Pancreas (tissue), 10 donors: Measurements from ENCODE around the gene ZC2HC1C. TPM values are rescaled to one million over a fixed set of nuclear protein-coding genes. Genes with fewer than 3 reads are reported as not detected.

Source experiments
- ATAC-seq, 4 donors: fragments of 200-7000 bp; cut with Tn5 transposase; one replicate each; pipeline versions ENCODE4 v1.8.0 to v1.9.1; 2020; ENCODE audit warnings: mild to moderate bottlenecking in 4 of 4, moderate library complexity in 4 of 4
- DNase-seq, 6 donors: peaks; one replicate each; pipeline ENCODE4 v3.0.0-alpha.2; 2020
- FAIRE-seq: peaks from 2 replicates; lab custom pipeline; 2012; peaks lifted over from hg19 to GRCh38; lab: Jason Lieb, UNC
- H3K27ac ChIP-seq, 4 donors: fragments of 200-600 bp; sonication (generic); 1 replicate in 3 of 4; 2 replicates in 1 of 4; pipeline versions ENCODE4 v1.5.0 to v1.8.0; 2020
- H3K27me3 ChIP-seq, 4 donors: fragments of 200-600 bp; one replicate each; pipeline ENCODE4 v1.8.0; 2021
- H3K36me3 ChIP-seq, 3 donors: fragments of 200-600 bp; sonication (generic) in 1 of 3; one replicate each; pipeline versions ENCODE4 v1.5.0 to v1.8.0; 2020 to 2021
- H3K4me1 ChIP-seq, 3 donors: fragments of 200-600 bp; one replicate each; pipeline ENCODE4 v1.8.0; 2021
- H3K4me3 ChIP-seq, 4 donors: fragments of 200-600 bp; sonication (generic) in 2 of 4; one replicate each; pipeline versions ENCODE4 v1.5.0 to v1.8.0; 2020 to 2021
- H3K9me3 ChIP-seq, 4 donors: fragments of 200-600 bp; one replicate each; pipeline ENCODE4 v1.8.0; 2021
- WGBS, 2 donors: extraction: QIAGEN DNeasy Blood & Tissue Kit; methylation state at CpG; one replicate each; pipeline ENCODE4 v1.1.7; 2013; 5-methylcytosine and 5-hydroxymethylcytosine counted together
- intact Hi-C, 3 donors: fragments of 100-400 bp; cut with DNase I; formaldehyde crosslinking; loops; one replicate each; pipeline versions ENCODE4 v1.11.1 to v1.14.2; 2022
- polyA plus RNA-seq, 2 donors: library from polyadenylated mRNA; stranded (reverse); fragments of 200-250 nt; gene quantifications; one replicate each; pipeline ENCODE4 v1.2.3, GENCODE V29; 2013
- total RNA-seq, 6 donors: library from RNA; stranded (reverse); fragmentation: NEBNext Ultra II Directional in 4 of 6; extraction: Animal tissue kit (Norgen Biotek cat#: 25700) in 4 of 6; gene quantifications; one replicate each; pipeline versions ENCODE4 v1.2.1 to v1.2.4, GENCODE V29; 2021 to 2023
- TF ChIP-seq, protein P1 (sequence below), 4 donors: fragments of 200-600 bp; sonication (generic) in 3 of 4; IDR thresholded peaks; one replicate each; pipeline versions ENCODE4 v1.5.0 to v1.8.0; 2021; ENCODE audit warnings: antibody characterized with exemption in 4 of 4
- donor health status: healthy with polysubstance abuse.
- donor health status: DM: no; HTN: no; CAD: no; lungs with moderate emphysema.
- donor health status: DM: no; HTN: no; CAD: no.
- donor health status: control.
- donor health status: control.
- donor health status: Bipolar disorder and iron deficiency.
- donor health status: DM: yes; HTN: yes; CAD: no.
- donor health status: DM: no; HTN: no; CAD: no.
- donor health status: DM: no; HTN: no; CAD: no.
- donor health status: DM: yes; HTN: yes; CAD: no.

The ZC2HC1C gene, protein sequence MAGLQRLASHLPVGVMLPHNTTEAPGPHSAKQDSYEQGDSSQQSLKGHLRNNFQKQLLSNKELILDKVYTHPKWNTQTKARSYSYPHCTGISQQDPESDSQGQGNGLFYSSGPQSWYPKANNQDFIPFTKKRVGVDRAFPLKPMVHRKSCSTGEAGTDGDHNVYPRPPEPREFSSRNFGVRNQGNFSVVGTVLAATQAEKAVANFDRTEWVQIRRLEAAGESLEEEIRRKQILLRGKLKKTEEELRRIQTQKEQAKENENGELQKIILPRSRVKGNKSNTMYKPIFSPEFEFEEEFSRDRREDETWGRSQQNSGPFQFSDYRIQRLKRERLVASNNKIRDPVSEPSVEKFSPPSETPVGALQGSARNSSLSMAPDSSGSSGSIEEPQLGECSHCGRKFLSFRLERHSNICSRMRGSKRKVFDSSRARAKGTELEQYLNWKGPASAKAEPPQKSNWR
- total RNA-seq (1 to 10 TPM; 2.6 to 7.0 (median 3.6) TPM), polyA plus RNA-seq (10 to 100 TPM; 11.9 to 12.1 TPM)

DNA sequence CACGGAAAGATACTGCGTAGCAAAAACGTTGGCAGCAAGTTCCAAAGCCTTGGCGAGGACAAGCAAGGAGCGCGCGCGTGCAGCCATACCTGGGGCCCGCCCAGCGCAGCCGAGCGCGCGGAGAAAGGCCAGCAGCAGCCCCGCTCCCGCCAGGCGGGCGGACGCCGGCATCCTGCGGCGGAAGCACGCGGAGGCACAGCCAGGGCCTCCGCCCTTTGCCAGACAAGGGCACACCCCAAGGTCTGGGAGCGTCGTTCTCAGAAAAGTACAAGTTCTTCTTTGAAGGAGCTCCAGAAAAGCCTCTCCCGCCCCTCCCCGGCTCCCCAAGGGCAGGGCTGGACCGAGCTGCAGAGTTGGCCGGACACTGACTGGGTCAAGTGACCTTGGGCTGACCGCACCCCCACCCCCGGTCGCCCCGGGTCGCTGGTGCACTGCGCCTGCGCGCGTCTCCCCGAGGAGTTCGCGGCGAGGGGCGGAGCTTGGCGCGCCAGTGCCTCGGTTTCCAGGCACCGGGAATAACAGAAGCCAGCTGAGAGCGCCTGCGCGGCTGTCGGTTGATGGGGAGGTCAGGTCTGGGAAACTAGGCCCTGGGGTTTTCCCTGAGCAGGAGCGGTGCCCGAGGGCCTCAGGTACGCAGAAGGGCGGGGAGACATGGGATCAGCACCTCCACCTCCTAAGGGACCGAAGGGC, at the start of gene ZC2HC1C:
Gene ZC2HC1C, plus strand, starts transcription at position 521 of the 690 bp plus-strand sequence. CDS start 933 bp downstream, outside the sequence.
- Histone ChIP-seq H3K27ac (peak within 1 kb of the TSS; percentile 71 to 96 (median 92)), H3K27me3 (no peaks in the 10 kb centered on the region), H3K9me3 (no peaks in the 10 kb centered on the region), H3K4me1 (peaks cover 9 to 18% (median 10%) of the 10 kb centered on the region in 3 donors), H3K4me3 (peak within 1 kb of the TSS; percentile 13 to 62 (median 48)), H3K36me3 (no peaks in the 10 kb centered on the region)
- DNase-seq (peak; percentile 96 to 99 (median 98)), FAIRE-seq (no peak), ATAC-seq (peak; percentile 91 to 96 (median 93))
- TF ChIP-seq, protein P1, sequence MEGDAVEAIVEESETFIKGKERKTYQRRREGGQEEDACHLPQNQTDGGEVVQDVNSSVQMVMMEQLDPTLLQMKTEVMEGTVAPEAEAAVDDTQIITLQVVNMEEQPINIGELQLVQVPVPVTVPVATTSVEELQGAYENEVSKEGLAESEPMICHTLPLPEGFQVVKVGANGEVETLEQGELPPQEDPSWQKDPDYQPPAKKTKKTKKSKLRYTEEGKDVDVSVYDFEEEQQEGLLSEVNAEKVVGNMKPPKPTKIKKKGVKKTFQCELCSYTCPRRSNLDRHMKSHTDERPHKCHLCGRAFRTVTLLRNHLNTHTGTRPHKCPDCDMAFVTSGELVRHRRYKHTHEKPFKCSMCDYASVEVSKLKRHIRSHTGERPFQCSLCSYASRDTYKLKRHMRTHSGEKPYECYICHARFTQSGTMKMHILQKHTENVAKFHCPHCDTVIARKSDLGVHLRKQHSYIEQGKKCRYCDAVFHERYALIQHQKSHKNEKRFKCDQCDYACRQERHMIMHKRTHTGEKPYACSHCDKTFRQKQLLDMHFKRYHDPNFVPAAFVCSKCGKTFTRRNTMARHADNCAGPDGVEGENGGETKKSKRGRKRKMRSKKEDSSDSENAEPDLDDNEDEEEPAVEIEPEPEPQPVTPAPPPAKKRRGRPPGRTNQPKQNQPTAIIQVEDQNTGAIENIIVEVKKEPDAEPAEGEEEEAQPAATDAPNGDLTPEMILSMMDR (IDR thresholded peaks at IDR 0.05), result no peak
- WGBS, 2 donors, result 0 to 1% methylated on average over 56 to 58 of the region's 58 CpGs
- intact Hi-C loops, result no loop called here

DNA sequence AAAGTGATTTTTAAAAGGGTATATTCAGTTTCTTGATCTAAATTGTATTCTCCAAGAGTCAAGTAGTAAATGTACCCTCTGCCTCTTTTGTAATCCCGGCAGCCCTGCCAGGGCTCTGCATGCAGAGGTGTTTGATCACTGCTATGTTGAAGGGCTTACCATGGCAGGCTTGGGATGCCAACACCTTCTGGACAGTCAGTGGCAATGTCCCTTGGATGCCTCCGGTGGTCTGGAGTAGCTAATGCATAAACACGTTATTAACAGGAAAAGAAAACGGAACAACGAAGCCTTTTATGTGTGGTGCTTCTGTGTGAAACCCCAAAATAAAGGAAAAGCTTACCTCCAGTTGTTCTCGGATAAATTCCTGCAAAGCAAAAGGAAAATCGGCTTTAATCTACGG, 46.8 kb upstream of the ZC2HC1C start:
- peaks cover 0 to 18% (median 3%) of the 10 kb centered on the region in 3 donors for H3K36me3 ChIP-seq
- WGBS, 2 donors, result 79 to 84% methylated on average over 8 of the region's 8 CpGs
- DNase-seq (no peak), ATAC-seq (peak in 1 of 4 donors; percentile 42), FAIRE-seq (no peak)
- intact Hi-C loops, result no loop called here
- TF ChIP-seq, protein P1 (IDR thresholded peaks at IDR 0.05), result no peak
- peaks cover 8 to 16% (median 8%) of the 10 kb centered on the region in 3 donors for H3K4me1 ChIP-seq
- no peaks in the 10 kb centered on the region for H3K9me3 ChIP-seq
- H3K4me3 ChIP-seq, result no peak overlapping the region
- no peaks in the 10 kb centered on the region for H3K27me3 ChIP-seq
- H3K27ac ChIP-seq, result no peak overlapping the region

DNA sequence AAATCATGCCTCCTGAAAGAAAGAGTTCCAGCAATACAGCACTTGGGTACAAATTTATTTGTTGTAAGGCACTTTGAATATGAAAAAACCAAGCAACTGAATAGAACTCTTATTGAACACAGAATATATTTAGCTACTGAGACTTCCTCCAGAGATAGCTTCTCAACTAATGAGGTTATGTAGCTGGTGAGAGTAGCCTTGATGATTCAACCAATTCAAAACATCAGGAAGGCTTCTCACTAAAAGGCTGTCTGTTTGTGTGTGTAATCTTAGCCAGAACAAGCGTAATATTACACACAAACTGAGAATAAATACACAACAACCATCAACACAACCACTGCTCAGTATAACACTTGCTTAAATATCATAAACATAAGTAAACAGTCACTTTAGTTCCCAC, 46.3 kb upstream of the ZC2HC1C start:
- WGBS, 2 donors, result 86 to 92% methylated on average over 1 of the region's 1 CpG
- Histone ChIP-seq H3K4me3 (no peak overlapping the region), H3K9me3 (no peaks in the 10 kb centered on the region), H3K27me3 (no peaks in the 10 kb centered on the region), H3K4me1 (peaks cover 4 to 14% (median 8%) of the 10 kb centered on the region in 3 donors), H3K36me3 (peaks cover 0 to 16% (median 3%) of the 10 kb centered on the region in 3 donors), H3K27ac (no peak overlapping the region)
- TF ChIP-seq, protein P1 (IDR thresholded peaks at IDR 0.05), result no peak
- intact Hi-C loops, result no loop called here
- DNase-seq (no peak), FAIRE-seq (no peak), ATAC-seq (no peak)

DNA sequence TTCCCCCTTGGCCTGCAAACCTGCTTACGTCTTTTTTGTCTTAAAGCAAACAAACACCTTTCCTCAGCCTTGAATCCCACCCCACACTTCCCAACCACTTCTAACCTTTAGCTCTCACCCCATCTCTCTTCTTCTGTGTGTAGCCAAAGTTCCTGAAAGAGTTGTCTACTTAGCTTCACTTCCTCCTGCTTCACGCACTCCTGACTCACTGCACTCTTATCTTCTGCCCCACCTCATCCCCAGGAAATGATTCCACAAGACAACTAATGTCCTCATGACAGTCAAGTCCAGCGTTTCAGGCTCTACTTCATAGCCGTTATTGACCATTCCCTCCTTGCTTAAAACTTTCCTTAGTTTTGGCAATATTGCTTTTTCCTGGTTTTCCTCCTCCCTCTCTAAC, 44.4 kb upstream of the ZC2HC1C start:
- Histone ChIP-seq H3K36me3 (peaks cover 0 to 12% (median 3%) of the 10 kb centered on the region in 3 donors), H3K9me3 (no peaks in the 10 kb centered on the region), H3K4me3 (no peak overlapping the region), H3K4me1 (no peaks in the 10 kb centered on the region), H3K27me3 (no peaks in the 10 kb centered on the region), H3K27ac (no peak overlapping the region)
- FAIRE-seq, result no peak
- intact Hi-C loops, result no loop called here
- TF ChIP-seq, protein P1 (IDR thresholded peaks at IDR 0.05), result no peak
- DNase-seq, result no peak
- 75 to 77% methylated on average over 4 of the region's 4 CpGs for WGBS, 2 donors
- ATAC-seq, result no peak
